ENCODE results near the gene RNF38.

The RNF38 gene

DNA sequence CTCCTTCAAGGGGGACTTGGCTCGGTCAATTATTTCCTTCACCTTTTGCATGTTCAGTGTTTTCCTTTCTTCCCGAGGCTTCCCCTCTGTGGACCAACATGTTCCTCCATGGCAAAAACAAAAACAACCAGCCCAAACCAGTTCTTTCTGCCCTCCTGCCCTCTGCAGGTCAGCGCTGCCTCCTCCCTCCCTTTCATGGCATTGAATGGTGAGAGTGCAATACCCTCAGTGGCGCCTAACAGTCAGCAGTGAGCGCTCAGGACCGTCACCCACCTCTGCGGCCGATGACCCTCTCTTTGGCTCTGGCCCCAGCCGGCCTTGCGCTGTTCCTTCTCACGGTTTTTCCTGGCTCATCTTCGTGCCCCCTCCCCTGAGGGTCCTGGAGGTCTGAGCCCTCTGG lies 107.4 kb downstream of the RNF38 start:
- ATAC-seq (replicated peaks) (no peak), DNase-seq (no peak)
- H3K36me3 Mint-ChIP-seq (ENCODE audit: insufficient read depth): no peaks in the 10 kb centered on the region
- H3K4me1 Mint-ChIP-seq (ENCODE audit: low read depth in 2 of 2): no peaks in the 10 kb centered on the region
- H3K27ac Mint-ChIP-seq: no peak overlapping the region
- no peak overlapping the region for H3K4me3 Mint-ChIP-seq
- no peaks in the 10 kb centered on the region for H3K27me3 Mint-ChIP-seq
- H3K9me3 Mint-ChIP-seq: no peaks in the 10 kb centered on the region

DNA sequence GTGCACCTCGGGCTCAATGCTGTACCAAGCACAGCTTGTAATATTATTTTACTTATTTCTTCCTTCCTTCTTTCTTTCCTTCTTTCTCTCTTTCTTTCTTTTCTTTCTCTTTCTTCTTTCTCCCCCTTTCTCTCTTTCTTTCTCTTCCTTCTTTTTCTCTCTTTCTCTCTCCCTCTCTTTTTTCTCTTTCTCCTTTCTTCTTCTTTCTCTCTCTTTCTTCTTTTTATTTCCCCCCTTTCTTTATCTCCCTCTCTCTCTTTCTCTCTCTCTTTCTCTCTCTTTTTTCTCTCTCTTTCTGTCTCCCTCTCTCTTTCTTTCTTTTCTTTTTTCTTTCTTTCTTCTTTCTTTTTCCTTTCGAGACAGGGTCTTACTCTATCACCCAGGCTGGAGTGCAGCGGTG lies 109.1 kb downstream of the RNF38 start:
- no peak for DNase-seq
- no peaks in the 10 kb centered on the region for H3K4me1 Mint-ChIP-seq (ENCODE audit: low read depth in 2 of 2)

DNA sequence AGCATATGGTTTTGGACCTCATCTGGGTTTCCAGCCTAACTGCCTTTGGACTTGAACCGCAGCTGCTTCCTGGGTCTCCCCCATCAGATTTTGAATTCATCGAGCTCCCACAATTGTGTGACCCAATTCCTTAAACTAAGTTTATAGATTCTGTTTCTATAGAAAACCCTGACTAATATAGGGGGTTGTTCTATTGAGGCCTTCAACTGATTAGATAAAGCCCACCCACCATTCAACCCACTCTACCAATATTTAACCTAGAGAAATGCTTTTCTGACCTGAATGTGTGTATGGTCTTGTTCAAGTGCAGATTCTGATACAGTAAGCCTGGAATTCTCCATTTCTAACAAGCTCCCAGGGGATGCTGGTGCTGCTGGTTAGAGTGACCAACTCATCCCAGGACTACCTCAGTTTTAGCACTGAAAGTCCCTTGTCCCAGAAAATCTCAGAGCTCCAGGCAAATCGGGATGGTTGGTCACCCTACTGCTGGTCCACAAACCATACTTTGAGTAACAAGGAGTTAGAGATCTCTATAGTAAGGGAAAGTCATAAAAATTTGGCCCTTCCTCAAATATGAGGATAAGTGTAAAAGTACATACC lies 110.1 kb downstream of the RNF38 start:
- H3K4me1 Mint-ChIP-seq (ENCODE audit: low read depth in 2 of 2): no peaks in the 10 kb centered on the region
- H3K36me3 Mint-ChIP-seq (ENCODE audit: insufficient read depth): no peaks in the 10 kb centered on the region
- no peak overlapping the region for H3K27ac Mint-ChIP-seq
- no peaks in the 10 kb centered on the region for H3K27me3 Mint-ChIP-seq
- no peaks in the 10 kb centered on the region for H3K9me3 Mint-ChIP-seq
- ATAC-seq (replicated peaks) (no peak), DNase-seq (no peak)
- H3K4me3 Mint-ChIP-seq: no peak overlapping the region

More for the DNA sequence above, 109.1 kb downstream of the RNF38 start:
- Mint-ChIP-seq H3K36me3 (ENCODE audit: insufficient read depth) (no peaks in the 10 kb centered on the region), H3K9me3 (no peaks in the 10 kb centered on the region), H3K27me3 (no peaks in the 10 kb centered on the region), H3K4me3 (no peak overlapping the region), H3K27ac (peak overlapping the region in 1 of 2 donors; percentile 26)
- ATAC-seq (replicated peaks): no peak

DNA sequence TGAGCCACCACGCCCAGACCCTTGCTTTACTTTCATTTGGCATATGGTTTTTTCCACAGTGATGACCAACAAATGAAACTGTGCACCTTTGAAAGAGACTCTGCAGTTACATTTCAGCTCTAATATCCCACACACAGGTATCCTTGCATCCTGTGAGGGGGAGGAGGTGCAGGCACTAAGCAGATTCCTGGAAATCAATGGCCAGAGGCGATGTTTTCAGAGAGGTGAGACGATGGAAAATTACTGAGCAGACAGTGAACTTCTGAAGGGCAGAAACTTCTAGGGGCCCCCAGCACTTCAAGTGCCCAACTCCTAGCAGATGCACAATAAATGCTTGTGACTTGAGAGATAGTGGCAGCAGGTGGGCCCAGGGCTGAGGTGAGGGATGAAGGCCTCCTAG lies 112.0 kb downstream of the RNF38 start:
- no peak for ATAC-seq (replicated peaks)
- Mint-ChIP-seq H3K27ac (no peak overlapping the region), H3K27me3 (no peaks in the 10 kb centered on the region), H3K4me1 (ENCODE audit: low read depth in 2 of 2) (no peaks in the 10 kb centered on the region), H3K9me3 (no peaks in the 10 kb centered on the region), H3K4me3 (no peak overlapping the region), H3K36me3 (ENCODE audit: insufficient read depth) (no peaks in the 10 kb centered on the region)
- DNase-seq: no peak

Data from effector memory CD8-positive, alpha-beta T cell (primary cell).